GM12878 (cell line): ENCODE results near the gene DUOX2. TPM values are rescaled to one million over a fixed set of nuclear protein-coding genes. Genes with fewer than 3 reads are reported as not detected.

Experiments
- ATAC-seq: fragments of 200-7000 bp; cut with Tn5 transposase; 3 replicates; pipeline ENCODE4 v1.9.1; 2020; ENCODE audit warnings: mild to moderate bottlenecking, moderate library complexity
- BruUV-seq: library from RNA; stranded (reverse); fragments of 400-500 nt; replicated peaks from 2 replicates; lab custom pipeline; 2021; lab: Mats Ljungman, UMichigan
- CTCF ChIA-PET: fragments of 300-600 bp; sonication (Branson Sonifier 250); formaldehyde crosslinking; extraction: SDS; loops from one replicate; lab custom pipeline; 2021; ENCODE audit warnings: inconsistent platforms; lab: Yijun Ruan, JAX
- POLR2A ChIA-PET: fragments of 350-600 bp; formaldehyde crosslinking; extraction: SDS; loops from one replicate; lab custom pipeline; 2021; ENCODE audit warnings: inconsistent platforms; lab: Charles Lee
- RAD21 ChIA-PET: fragments of 300-600 bp; sonication (Branson Sonifier 250); formaldehyde crosslinking; loops from one replicate; lab custom pipeline; 2023; ENCODE audit warnings: antibody characterized with exemption; ENCODE audit not compliant: unreplicated experiment; lab: Charles Lee
- SMC1A ChIA-PET: fragments of 300-600 bp; sonication (Branson Sonifier 250); formaldehyde crosslinking; loops from one replicate; lab custom pipeline; 2023; ENCODE audit not compliant: unreplicated experiment, uncharacterized antibody; lab: Charles Lee
- DNase-seq: peaks from one replicate; pipeline ENCODE4 v3.0.0-alpha.2; 2011; ENCODE audit warnings: low read depth, low spot score
- FAIRE-seq: peaks from 3 replicates; lab custom pipeline; 2011; peaks lifted over from hg19 to GRCh38; lab: Jason Lieb, UNC
- H2AFZ ChIP-seq: 2 replicates; pipeline ENCODE4 v1.6.0; 2011; ENCODE audit warnings: low read depth, low read length, control low read depth; ENCODE audit not compliant: control insufficient read depth
- H3K27ac ChIP-seq: 2 replicates; pipeline ENCODE4 v1.5.1; 2011; ENCODE audit warnings: control low read depth; ENCODE audit not compliant: control insufficient read depth, insufficient read depth
- H3K27me3 ChIP-seq, 2 experiments: replicated peaks in 1 of 2; 2 replicates each; pipeline versions ENCODE4 v1.6.0 to v1.6.1; 2011; ENCODE audit warnings: low read length in 1 of 2; ENCODE audit not compliant: control insufficient read depth in 2 of 2, insufficient read depth in 2 of 2
- H3K36me3 ChIP-seq, 2 experiments: 2 replicates each; pipeline ENCODE4 v1.5.1; 2011; ENCODE audit warnings: low read length in 1 of 2; ENCODE audit not compliant: control insufficient read depth in 2 of 2, insufficient read depth in 2 of 2
- H3K4me1 ChIP-seq: 2 replicates; pipeline ENCODE4 v1.6.1; 2011; ENCODE audit warnings: mild to moderate bottlenecking, low read length, moderate library complexity, mixed read lengths; ENCODE audit not compliant: control insufficient read depth, insufficient read depth
- H3K4me2 ChIP-seq: 2 replicates; pipeline ENCODE4 v1.6.0; 2011; ENCODE audit warnings: control low read depth; ENCODE audit not compliant: control insufficient read depth, insufficient read depth
- H3K4me3 ChIP-seq: fragments of 200-600 bp; sonication (generic); 2 replicates; pipeline ENCODE4 v1.5.1; 2016
- H3K79me2 ChIP-seq: 2 replicates; pipeline ENCODE4 v1.6.0; 2011; ENCODE audit warnings: low read length; ENCODE audit not compliant: control insufficient read depth, insufficient read depth
- H3K9ac ChIP-seq: 2 replicates; pipeline ENCODE4 v1.8.0; 2011; ENCODE audit warnings: low read length, control low read depth, mixed read lengths; ENCODE audit not compliant: control insufficient read depth, insufficient read depth
- H3K9me3 ChIP-seq: replicated peaks from 3 replicates; pipeline ENCODE4 v1.5.1; 2011; ENCODE audit warnings: mild to moderate bottlenecking, low read length; ENCODE audit not compliant: control insufficient read depth, insufficient read depth
- H4K20me1 ChIP-seq: 2 replicates; pipeline ENCODE4 v1.6.0; 2011; ENCODE audit not compliant: control insufficient read depth, insufficient read depth
- BCLAF1 ChIP-seq: fragments of 450-650 bp; IDR thresholded peaks from 2 replicates; pipeline ENCODE4 v1.6.1; 2017; ENCODE audit warnings: antibody characterized with exemption, mild to moderate bottlenecking, moderate library complexity
- HSF1 ChIP-seq: fragments of 150-350 bp; IDR thresholded peaks from 2 replicates; pipeline ENCODE4 v1.6.1; 2014; ENCODE audit warnings: mild to moderate bottlenecking, low read depth, low read length
- IKZF2 ChIP-seq, 2 experiments: fragments of 450-650 bp; IDR thresholded peaks; 2 replicates each; pipeline ENCODE4 v1.6.1; 2017; ENCODE audit warnings: mild to moderate bottlenecking in 2 of 2, moderate library complexity in 2 of 2
- IRF4 ChIP-seq: IDR thresholded peaks from 2 replicates; pipeline ENCODE4 v1.6.1; 2011; ENCODE audit warnings: low read depth, low read length
- MTA3 ChIP-seq: IDR thresholded peaks from 2 replicates; pipeline ENCODE4 v1.6.1; 2012; ENCODE audit warnings: low read length, inconsistent platforms, borderline replicate concordance
- NBN ChIP-seq: fragments of 450-650 bp; IDR thresholded peaks from 2 replicates; pipeline ENCODE4 v1.6.1; 2016
- ZNF384 ChIP-seq: IDR thresholded peaks from 2 replicates; pipeline ENCODE4 v1.6.1; 2012; ENCODE audit warnings: low read depth, mild to moderate bottlenecking, low read length, improper control_type of control experiment, borderline replicate concordance
- WGBS: methylation state at CpG from one replicate; pipeline ENCODE4 v1.1.6; 2016; ENCODE audit warnings: low lambda C conversion rate; ENCODE audit not compliant: insufficient replicate concordance, insufficient coverage; ENCODE audit errors: missing lambda C conversion rate; 5-methylcytosine and 5-hydroxymethylcytosine counted together
- in situ Hi-C: fragments of 300-500 bp; cut with MboI; formaldehyde crosslinking; loops from 9 replicates; pipeline ENCODE4 v1.14.3; 2018; ENCODE audit warnings: mixed read lengths
- intact Hi-C: fragments of 100-400 bp; cut with micrococcal nuclease; formaldehyde crosslinking; loops from one replicate; pipeline ENCODE4 v1.14.2; 2022; ENCODE audit not compliant: unreplicated experiment
- polyA plus RNA-seq, 11 experiments: library from polyadenylated mRNA; depleted of rRNA in 4 of 11; unstranded in 6 of 11; stranded (reverse) in 5 of 11; fragments of >200 nt; fragmentation: Nextera tagmentation in 4 of 11; fragmentation: Illumina TruSeq in 1 of 11; extraction: Ambion mirVana in 4 of 11; extraction: Trizol in 1 of 11; gene quantifications; 1 replicate in 1 of 11; 2 replicates in 10 of 11; pipeline versions ENCODE4 v1.2.1 to v1.2.3, GENCODE V29; 2011 to 2016; ENCODE audit warnings: inconsistent platforms in 2 of 11, missing spikeins in 2 of 11, low read depth in 1 of 11
- total RNA-seq, 4 experiments: library from RNA; depleted of rRNA in 3 of 4; stranded (reverse); fragments of >200 nt in 3 of 4; fragmentation: Illumina TruSeq in 1 of 4; extraction: Trizol in 1 of 4; gene quantifications; 2 replicates each; pipeline versions ENCODE4 v1.2.1 to v1.2.3, GENCODE V29; 2013 to 2021
- TF ChIP-seq, protein P1 (sequence below): fragments of 150-350 bp; IDR thresholded peaks from 2 replicates; pipeline ENCODE4 v1.6.1; 2016; ENCODE audit warnings: low read depth, low read length

The DUOX2 gene
- total and polyA plus RNA-seq, 10 of the 15 experiments (the other 5 are each of a cell fraction or from before 2014, with no cell fraction given), result 0.05 TPM; not detected in 9

DNA sequence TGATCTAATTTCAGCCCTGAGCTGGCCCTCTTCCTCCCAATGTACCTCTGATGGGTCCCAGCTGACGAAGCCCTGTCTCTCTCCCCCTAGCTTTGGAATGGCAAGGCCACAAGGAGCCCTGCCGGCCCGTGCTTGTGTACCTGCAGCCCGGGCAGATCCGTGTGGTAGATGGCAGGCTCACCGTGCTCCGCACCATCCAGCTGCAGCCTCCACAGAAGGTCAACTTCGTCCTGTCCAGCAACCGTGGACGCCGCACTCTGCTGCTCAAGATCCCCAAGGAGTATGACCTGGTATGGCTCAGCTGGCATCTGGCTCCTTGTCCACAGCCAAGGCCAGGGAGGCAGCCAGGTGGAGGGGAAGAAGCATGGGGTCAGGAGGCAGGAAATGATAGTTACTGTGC, 30.0 kb upstream of the DUOX2 start:
- H3K4me2 ChIP-seq, result no peak overlapping the region
- 55% methylated on average over 11 of the region's 11 CpGs for WGBS
- no peaks in the 10 kb centered on the region for H3K79me2 ChIP-seq
- no peak for TF ChIP-seq BCLAF1
- no peak for TF ChIP-seq MTA3
- TF ChIP-seq, protein P1, sequence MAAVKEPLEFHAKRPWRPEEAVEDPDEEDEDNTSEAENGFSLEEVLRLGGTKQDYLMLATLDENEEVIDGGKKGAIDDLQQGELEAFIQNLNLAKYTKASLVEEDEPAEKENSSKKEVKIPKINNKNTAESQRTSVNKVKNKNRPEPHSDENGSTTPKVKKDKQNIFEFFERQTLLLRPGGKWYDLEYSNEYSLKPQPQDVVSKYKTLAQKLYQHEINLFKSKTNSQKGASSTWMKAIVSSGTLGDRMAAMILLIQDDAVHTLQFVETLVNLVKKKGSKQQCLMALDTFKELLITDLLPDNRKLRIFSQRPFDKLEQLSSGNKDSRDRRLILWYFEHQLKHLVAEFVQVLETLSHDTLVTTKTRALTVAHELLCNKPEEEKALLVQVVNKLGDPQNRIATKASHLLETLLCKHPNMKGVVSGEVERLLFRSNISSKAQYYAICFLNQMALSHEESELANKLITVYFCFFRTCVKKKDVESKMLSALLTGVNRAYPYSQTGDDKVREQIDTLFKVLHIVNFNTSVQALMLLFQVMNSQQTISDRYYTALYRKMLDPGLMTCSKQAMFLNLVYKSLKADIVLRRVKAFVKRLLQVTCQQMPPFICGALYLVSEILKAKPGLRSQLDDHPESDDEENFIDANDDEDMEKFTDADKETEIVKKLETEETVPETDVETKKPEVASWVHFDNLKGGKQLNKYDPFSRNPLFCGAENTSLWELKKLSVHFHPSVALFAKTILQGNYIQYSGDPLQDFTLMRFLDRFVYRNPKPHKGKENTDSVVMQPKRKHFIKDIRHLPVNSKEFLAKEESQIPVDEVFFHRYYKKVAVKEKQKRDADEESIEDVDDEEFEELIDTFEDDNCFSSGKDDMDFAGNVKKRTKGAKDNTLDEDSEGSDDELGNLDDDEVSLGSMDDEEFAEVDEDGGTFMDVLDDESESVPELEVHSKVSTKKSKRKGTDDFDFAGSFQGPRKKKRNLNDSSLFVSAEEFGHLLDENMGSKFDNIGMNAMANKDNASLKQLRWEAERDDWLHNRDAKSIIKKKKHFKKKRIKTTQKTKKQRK, result no peak
- no peak for TF ChIP-seq IRF4
- TF ChIP-seq ZNF384, result no peak
- TF ChIP-seq NBN, result no peak
- no peak for TF ChIP-seq IKZF2 (IDR thresholded peaks at IDR 0.05)
- no peak for TF ChIP-seq HSF1
- BruUV-seq, result no TSS peak
- H3K27ac ChIP-seq, result no peak overlapping the region
- H3K36me3 ChIP-seq, result no peaks in the 10 kb centered on the region
- no peaks in the 10 kb centered on the region for H4K20me1 ChIP-seq
- intact Hi-C loops (no loop called here), in situ Hi-C loops (no loop called here)
- DNase-seq (no peak), ATAC-seq (no peak), FAIRE-seq (no peak)
- H3K9ac ChIP-seq, result no peak overlapping the region
- SMC1A ChIA-PET, result no interaction called here
- no peaks in the 10 kb centered on the region for H3K4me1 ChIP-seq
- H3K9me3 ChIP-seq, result no peaks in the 10 kb centered on the region
- CTCF ChIA-PET, result interaction anchor here (1.8 kb wide), 1 partner anchor 17 kb away, joined by 7 read pairs; no protein-coding TSS in a partner anchor
- no peaks in the 10 kb centered on the region for H3K27me3 ChIP-seq
- POLR2A ChIA-PET, result no interaction called here
- no peak overlapping the region for H3K4me3 ChIP-seq
- RAD21 ChIA-PET, result no interaction called here
- no peak overlapping the region for H2AFZ ChIP-seq
